B cell (primary cell): Measurements from ENCODE around the gene WNK4.

ENCODE experiments used
- EZH2 ChIP-seq: IDR thresholded peaks from 2 replicates; pipeline ENCODE4 v1.6.1; 2012; ENCODE audit warnings: borderline replicate concordance, low read depth, mild to moderate bottlenecking, moderate library complexity, low read length; ENCODE audit not compliant: insufficient read depth, poor library complexity, severe bottlenecking
- TF ChIP-seq, protein P1 (sequence below): fragments of 200-600 bp; IDR thresholded peaks from one replicate; pipeline ENCODE4 v1.8.0; 2022; ENCODE audit warnings: antibody characterized with exemption, mild to moderate bottlenecking

DNA sequence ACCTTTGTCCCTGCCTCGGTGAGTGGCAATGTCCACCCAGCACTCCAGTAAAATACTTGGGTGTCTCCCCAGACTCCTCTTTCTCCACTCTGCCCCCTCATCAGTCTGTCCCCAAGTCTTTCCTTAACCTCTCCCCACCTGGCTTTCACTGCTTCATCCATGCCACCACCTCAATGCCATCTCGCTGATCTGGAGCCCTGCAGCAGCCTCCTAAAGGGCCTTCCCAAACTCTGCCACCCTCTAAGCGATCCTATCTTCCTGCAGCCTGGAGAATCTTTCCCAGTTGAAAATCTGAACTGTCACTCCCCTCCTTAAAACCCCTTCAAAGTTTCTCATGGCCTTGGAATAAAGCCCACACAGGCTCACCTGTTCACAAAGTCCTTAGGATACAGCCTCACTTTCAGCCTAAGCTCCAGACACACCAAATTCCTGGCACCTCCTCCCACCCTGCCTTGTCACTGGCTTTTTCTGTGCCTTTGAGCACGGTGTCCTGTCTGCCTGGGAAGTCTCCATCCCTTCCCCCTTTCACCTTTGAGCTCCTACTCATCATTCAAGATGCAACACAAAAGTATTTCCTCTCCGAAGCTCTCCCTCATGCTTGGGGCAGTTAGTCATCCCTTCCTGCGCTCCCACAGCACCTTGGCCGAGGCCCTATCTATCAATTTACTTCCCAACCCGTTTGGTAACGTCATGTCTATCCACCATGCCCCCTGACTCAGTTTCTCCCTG lies 2.8 kb downstream of the WNK4 start:
- TF ChIP-seq, protein P1, sequence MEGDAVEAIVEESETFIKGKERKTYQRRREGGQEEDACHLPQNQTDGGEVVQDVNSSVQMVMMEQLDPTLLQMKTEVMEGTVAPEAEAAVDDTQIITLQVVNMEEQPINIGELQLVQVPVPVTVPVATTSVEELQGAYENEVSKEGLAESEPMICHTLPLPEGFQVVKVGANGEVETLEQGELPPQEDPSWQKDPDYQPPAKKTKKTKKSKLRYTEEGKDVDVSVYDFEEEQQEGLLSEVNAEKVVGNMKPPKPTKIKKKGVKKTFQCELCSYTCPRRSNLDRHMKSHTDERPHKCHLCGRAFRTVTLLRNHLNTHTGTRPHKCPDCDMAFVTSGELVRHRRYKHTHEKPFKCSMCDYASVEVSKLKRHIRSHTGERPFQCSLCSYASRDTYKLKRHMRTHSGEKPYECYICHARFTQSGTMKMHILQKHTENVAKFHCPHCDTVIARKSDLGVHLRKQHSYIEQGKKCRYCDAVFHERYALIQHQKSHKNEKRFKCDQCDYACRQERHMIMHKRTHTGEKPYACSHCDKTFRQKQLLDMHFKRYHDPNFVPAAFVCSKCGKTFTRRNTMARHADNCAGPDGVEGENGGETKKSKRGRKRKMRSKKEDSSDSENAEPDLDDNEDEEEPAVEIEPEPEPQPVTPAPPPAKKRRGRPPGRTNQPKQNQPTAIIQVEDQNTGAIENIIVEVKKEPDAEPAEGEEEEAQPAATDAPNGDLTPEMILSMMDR, result no peak
- TF ChIP-seq EZH2, result no peak
